Hepatocyte (in vitro differentiated cells): ENCODE results near the gene RELL1.

Experiments
- EZH2 ChIP-seq: fragments of 200-600 bp; sonication (generic); IDR thresholded peaks from 2 replicates; pipeline ENCODE4 v1.6.1; 2016; ENCODE audit warnings: antibody characterized with exemption, mild to moderate bottlenecking, borderline replicate concordance
- EZH2phosphoT487 ChIP-seq: fragments of 200-600 bp; sonication (generic); IDR thresholded peaks from one replicate; pipeline ENCODE4 v1.6.1; 2018; ENCODE audit warnings: antibody characterized with exemption, mild to moderate bottlenecking, low read depth, moderate library complexity; ENCODE audit not compliant: unreplicated experiment, severe bottlenecking

GRCh38 chr4:37662251-37662650 lies 23.9 kb downstream of the RELL1 start:
- TF ChIP-seq EZH2phosphoT487 (no peak), EZH2 (no peak)
